Epidermal melanocyte (primary cell): Measurements from ENCODE around the gene C22orf42.
"Not testable (repeated sequence)": the region's sequence is repeated elsewhere in the genome, so short reads cannot be mapped to it uniquely, and the experiment has no call there.

Experiments
- DNase-seq: peaks from one replicate; pipeline ENCODE4 v3.0.0; 2011; ENCODE audit warnings: low spot score; ENCODE audit not compliant: insufficient read length

The C22orf42 gene

GRCh38 chr22:32185821-32186220 lies 26.7 kb upstream of the C22orf42 start:
- DNase-seq = no peak

GRCh38 chr22:32183625-32184024 lies 24.5 kb upstream of the C22orf42 start:
- no peak for DNase-seq

DNA sequence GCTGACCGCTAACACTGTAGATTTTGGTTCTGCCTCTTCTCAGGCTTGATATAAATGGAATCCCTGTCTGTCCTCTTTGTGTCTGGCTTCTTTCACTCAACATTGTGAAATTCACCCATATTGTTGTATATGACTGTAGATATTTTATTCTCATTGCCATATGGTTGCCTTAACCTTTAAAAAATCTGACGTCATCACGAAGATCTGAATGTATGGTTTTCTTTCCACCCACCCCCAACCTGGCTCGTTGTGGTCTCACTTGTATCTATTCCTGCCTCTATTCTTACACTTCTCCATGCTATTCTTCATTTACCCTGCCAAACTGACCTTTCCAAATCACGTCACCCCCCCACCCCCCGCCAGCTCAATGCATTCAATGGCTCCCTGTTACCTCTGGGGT lies 21.9 kb upstream of the C22orf42 start:
- no peak for DNase-seq

- DNase-seq = no peak
These were observed 18.2 kb upstream of the C22orf42 start for GRCh38 chr22:32177221-32177765.

DNA sequence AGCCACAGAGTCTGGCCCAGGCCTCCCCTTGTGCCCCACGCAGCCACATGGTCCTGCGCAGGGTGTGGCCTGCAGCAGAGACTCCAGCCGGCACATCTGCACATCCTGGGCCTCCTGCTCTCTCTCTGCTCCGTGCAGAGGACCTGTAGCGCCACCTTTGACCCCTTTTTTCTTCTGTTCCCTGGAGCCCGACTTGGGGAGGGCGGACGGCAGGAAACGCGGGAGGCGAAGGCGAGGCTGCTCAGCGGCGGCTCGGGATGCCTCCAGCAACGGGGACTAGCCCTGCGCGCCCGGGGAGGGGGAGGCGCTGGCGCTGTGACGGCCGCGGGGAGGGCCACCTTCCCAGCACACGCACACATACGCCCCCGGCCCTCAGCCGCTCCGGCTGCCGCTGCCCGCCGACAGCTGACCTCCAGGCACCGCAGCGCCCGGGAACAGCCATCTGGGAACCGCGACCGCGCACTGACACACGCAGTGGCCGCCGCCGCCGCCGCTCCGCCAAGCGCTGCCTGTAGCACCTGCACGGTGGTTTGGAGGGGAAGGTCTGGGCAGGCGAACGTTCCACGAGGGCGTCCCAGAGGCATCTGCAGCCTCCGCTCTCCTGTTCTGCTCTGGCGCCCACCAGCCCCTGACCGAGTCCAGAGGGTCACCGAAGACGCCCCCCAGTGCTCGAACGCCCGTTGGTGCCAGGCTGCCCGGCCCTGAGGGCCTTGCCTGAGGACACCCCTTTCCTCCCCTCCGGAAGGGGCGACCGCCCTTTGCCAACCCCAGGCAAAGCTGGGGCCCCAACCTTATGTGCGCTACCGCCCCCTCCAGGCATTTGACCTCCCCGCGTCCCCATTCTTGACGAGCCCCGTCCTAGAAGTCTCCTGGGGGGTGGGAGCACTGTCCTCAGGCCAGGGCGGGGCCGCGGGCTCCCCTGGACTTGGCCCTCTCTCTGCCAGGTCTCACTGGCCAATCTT lies 16.9 kb upstream of the C22orf42 start:
- DNase-seq = no peak

DNA sequence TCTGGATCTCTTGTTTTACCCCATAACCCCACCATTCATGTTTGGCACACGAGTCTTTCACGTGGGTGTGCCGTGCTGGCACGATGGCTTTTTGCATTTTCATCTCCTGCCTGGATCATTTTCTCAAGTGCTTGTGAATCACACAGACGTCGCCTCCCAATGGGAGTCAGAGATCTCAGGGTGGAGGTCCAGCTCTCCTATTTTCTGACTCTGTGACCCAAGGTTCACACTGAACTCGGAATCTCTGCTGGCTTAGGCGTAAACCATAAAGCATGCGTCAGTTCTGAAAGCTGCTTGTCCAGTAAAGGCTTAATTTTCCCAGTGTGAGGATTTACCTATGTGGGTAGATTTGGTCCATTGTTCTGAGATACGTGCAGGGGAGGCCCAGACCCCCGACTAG lies 16.0 kb upstream of the C22orf42 start:
- no peak for DNase-seq

GRCh38 chr22:32165681-32166080 lies 6.6 kb upstream of the C22orf42 start:
- DNase-seq = no peak

DNA sequence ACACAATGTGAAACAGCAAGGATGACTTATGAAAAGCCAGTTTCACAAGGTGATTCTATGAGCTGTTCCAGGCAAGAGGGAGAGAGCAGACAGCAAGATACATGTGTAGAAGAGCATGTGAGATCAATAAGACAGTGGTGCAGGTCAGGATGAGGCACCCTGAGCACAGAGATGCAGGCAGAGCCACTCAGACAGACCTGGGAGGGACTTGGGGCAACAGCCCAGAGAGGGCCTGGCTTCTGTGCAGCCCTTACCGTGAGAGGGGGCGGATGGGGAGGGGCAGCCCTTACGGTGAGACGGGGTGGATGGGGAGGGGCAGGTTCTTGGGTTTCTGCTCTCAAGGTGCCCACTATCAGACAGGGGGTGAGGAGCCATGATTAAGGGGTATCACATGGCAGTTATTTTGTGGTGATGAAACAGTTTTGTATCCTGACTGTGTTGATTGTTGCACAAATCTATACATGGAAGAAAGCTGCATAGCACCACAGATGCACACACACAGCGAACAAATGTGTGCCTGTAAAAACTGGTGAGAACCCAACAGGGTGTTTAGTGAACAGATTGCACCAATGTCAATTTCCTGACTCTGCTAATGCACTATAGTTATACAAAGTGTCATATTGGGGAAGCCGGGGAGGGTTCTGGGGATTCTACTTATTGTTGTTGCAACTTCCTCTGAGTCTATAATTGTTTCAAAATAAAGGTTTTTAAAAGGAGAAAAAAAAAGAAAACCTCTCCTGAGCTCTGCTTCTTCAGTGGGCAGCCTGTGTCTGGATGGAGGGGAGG lies 5.2 kb upstream of the C22orf42 start:
- no peak for DNase-seq

DNA sequence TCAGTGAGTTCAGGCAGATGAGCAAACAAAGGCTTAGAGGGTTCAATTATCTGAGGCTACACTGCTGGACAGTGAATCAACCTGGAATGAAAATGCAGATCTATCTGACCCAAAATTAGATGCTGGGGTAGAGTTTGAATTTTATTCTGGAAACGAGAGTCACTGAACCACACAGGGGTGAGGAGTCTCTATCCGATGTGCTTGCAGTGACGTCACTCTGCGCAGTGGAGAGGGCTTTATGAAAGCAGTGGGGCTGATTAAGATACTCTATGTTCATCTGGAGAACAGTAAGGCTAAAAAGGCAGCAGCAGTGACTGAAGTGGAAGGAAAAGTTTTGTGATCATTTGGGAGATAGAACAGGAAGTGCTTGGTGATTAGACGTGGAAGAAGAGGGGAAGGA lies 1.3 kb upstream of the C22orf42 start:
- DNase-seq = not testable (repeated sequence)

DNA sequence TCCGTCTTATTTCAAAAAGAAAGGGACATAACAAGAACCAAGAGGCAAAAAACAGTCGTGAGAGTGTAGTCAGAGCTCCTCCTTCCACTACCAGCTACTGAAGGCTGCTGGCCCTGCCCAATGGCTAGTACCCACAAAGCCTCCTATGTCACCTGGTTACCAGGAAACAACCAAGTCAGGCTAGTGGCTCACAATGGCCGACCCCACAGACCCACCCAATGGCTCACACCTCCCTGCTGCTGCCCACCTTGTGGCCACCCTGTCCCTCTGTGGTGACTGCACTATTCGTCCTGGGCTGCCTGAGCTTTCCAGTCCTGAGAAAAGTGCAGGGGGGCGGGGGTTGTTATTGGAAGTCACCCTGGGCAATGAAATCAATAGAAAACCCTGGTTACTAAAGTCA lies 1.5 kb downstream of the C22orf42 start:
- DNase-seq = not testable (repeated sequence)

DNA sequence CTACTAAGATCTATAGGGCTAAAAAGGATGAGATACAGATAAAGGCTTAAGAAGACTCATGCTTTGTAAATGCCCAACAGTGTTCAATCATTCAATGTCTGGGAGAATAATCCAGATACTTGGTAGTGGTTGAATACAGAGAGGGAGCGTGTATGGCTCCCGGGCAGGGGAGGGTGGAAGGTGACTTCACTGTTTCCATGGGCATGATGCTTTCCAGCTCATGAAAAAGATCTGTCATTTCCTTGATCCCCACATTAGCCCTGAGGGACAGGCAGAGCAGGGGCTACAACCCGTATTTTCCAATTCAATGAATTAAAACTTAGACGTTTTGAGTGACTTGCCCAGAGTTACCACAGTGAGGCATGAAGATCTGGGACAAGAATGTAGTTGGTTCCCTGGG lies 4.4 kb downstream of the C22orf42 start:
- DNase-seq = not testable (repeated sequence)

DNA sequence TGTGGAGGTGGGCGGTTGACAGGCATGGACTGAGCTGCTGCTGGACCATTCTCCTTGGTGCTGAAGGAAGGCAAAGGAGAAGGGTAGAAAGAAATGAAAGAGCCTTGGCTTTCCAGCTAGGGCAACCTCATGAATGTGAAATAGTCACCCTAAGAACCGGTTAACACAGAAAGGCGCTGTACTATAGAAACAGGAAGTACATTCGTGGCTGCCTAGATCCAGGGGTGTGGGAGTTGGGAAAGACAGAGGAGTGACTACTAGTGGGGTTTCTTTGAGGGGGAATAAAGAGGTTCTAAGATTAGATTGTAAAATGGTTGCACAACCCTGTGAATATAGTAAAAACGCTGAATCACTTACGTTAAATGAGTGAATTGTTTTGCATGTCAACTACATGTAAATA lies 7.5 kb downstream of the C22orf42 start:
- DNase-seq = not testable (repeated sequence)

- not testable (repeated sequence) for DNase-seq
These were observed 8.5 kb downstream of the C22orf42 start for GRCh38 chr22:32150647-32151046.

DNA sequence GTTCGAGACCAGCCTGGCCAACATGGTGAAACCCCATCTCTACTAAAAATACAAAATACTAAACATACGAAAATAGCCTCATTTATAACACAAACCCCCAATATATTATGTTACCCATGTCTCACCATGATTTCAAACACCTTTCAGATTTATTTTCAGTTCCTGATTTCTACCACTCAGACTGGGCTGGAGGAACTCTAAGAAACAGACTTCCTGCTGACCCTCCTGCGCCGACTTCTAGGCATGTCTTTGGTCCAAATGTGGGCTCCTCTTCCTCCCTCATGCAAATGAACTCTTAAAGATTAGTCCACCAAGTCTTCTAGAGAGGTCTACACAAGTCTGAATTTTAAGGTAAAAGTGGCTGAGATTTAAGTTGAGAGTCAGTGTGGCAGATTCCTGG lies 10.7 kb downstream of the C22orf42 start:
- DNase-seq = not testable (repeated sequence)

GRCh38 chr22:32147128-32147527 lies 12.0 kb downstream of the C22orf42 start:
- DNase-seq = not testable (repeated sequence)

DNA sequence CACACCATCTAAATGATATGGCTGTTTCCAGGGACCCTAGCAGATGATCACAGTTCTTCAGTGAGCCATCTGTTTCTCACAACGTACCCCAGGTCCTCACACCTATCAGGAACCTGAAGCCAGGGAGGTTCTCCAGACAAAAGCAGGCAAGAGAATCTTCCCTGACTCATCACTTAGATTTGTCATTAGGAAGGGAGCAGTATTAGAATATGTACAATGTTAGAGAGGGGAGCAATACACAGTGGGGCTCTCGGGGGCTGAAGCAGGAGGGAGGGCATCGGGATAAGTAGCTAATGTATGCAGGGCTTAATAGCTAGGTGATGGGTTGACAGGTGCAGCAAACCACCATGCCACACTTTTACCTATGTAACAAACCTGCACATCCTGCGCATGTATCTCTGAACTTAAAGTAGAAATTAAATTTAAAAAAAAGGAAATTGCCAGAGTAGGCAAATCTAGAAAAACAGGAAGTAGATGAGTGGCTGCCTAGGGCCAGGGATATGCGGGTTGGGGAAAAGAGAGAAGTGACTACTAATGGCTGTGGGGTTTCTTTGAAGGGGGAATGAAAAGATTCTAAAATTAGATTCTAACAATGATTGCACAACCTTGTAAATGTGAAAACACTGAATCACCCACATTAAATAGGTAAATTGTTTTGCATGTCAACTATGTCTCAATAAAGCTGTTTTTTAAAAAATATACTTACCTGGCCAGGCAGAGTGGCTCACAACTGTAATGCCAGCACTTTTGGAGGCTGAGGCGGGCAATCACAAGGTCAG lies 14.4 kb downstream of the C22orf42 start:
- no peak for DNase-seq

DNA sequence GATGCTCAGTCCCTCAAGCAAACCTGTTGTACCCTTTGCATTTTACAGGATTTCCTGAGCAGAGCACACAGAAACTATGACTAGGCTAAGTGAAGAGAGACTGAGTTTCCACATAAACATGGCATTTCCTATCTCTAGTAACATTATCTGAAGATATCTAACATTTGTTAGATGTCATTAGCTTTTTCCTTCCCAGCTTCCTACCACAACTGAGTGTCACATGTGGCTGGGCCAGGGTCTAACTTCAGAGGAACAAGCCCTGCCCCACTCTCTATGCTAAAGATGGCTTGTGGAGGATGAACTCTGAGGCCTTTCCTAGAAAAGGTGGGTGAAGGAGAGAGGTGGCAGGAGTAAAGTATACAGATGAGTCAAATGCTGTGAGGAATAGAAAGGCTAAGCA lies 16.5 kb downstream of the C22orf42 start:
- no peak for DNase-seq

DNA sequence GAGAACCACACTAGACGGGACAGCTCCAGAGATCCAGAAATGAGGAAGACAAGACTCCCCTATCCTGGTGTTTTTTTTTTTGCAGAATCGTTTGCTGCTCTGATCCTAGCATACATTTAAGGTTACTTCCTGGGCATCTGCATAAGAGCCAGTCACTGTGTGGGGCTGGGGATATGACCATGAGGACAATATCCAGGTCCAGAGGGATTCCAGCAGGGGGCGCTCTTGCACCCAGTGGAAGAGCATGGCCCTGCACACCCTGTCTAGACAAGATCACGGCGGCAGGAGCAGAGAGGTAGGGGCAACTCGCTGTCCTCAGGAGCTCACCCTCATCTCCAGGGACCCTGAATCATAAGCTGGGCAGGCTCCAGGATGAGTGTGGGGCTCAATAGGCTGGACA lies 18.4 kb downstream of the C22orf42 start:
- DNase-seq = not testable (repeated sequence)

- DNase-seq = not testable (repeated sequence)
These were observed 20.5 kb downstream of the C22orf42 start for GRCh38 chr22:32138576-32138975.

- not testable (repeated sequence) for DNase-seq
These were observed 21.3 kb downstream of the C22orf42 start for GRCh38 chr22:32137731-32138324.

DNA sequence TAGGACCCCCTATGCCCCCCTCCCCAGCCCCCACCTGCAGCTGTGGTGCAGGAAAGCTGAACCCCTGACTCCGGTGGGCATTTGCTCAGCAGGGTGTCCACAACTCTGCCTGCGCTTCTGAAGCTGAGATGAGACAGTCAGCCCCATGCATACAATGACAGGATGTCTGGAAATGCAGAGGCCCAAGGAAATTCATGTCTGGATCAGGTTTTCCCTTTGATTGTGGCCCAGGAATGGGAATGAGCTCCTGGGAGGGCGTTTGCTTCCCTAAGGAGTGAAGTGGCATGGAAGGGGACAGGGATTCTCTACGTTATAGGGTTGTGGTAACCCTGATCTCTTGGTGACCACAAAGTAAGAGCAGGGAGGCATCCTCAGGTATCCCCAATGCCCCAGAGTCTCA lies 22.2 kb downstream of the C22orf42 start:
- DNase-seq = not testable (repeated sequence)
